Embryonic facial prominence (tissue), 1 donor: Measurements from ENCODE around the gene BCAS4.

Experiments
- DNase-seq: peaks from one replicate; pipeline ENCODE4 v3.0.0-alpha.2; 2016; ENCODE audit errors: extremely low spot score

BCAS4 gene

GRCh38 chr20:50855498-50856474 lies 60.9 kb downstream of the BCAS4 start:
- no peak for DNase-seq

GRCh38 chr20:50856475-50857041 lies 61.7 kb downstream of the BCAS4 start:
- no peak for DNase-seq

DNA sequence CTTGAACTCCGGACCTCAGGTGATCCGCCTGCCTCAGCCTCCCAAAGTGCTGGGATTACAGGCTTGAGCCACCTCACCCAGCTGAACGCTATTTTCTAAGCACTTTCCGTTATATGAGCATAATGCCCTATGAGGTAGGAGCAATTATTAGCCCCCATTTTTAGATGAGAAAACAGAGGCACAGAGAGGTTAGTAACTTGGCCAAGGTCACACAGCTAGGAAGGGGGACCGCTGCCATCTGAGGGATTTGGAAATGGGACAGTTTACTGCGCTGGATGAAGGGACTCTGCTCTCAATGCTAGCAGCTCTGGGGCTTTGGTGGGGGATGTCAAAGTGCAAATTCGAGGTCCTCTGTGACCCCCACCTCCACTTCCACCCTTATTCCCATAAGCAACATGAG lies 62.5 kb downstream of the BCAS4 start:
- DNase-seq, result no peak

DNA sequence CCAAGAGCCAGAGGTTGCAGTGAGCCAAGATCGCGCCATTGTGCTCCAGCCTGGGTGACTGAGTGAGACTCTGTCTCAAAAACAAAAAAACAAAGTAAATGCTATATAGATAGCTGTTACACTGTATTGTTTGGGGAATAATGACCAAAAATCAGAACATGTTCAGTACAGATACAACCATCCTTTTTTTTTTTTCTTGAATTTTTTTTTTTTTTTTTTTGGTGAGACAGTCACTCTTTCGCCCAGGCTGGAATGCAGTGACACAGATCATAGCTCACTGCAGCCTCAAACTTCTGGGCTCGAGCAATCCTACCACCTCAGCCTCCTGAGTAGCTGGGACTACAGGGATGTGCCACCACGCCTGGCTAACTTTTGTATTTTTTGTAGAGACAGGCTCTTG lies 63.7 kb downstream of the BCAS4 start:
- DNase-seq, result no peak

DNA sequence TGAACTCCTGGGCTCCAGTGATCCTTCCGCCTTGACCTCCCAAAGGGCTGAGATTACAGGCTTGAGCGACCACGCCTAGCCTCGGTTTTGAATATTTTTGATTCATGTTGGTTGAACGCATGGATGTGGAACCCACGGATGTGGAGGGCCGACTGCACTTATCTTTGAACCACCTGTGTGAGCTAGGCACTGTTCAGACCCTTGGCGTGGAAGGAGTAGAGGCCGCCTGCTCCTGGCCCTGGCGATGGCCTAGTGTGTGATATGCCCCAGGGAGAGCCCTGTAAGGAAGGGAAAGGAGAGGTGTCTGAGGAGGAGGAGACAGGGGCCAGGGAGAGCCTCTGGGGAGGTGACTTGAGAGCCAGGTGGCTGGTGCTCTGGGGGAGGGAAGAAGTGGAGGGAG lies 64.3 kb downstream of the BCAS4 start:
- DNase-seq, result no peak

DNA sequence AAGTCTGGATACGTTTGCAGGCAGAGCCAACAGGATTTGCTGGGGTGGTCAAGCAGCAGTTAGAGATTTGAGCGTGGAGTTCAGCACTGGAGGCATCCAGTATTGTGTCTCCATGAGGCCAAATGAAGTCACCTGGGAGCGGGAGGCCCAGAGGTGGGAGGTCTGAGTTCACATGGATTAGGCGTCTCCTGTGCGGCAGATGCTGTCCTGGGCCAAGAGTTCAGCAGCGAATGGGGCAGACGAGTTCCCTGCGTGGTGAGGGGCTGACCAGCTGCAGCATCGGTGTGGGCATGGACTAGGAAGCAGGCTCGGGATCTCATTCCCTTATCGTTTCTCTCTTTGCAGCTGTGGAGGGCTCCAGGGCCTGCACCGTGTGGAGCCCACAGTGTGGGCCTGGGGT lies 66.2 kb downstream of the BCAS4 start:
- DNase-seq, result no peak

DNA sequence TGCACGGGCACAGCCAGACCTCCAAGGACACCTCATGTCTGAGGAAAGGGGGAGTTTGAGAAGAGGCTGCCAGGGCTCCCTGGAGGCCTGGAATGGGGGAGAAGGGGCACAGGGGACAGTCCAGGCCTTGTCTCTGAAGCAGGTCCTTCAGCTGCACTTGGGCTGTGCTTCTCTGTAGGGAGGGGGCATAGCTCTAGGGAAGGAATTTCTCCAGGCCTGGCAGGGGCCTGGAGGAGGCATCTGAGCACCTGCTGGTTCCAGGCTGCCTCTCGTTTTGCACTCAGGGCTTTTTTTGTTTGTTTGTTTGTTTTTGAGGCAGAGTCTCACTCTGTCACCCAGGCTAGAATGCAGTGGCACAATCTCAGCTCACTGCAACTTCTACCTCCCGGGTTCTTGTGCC lies 67.7 kb downstream of the BCAS4 start:
- no peak for DNase-seq

GRCh38 chr20:50865114-50865513 lies 70.3 kb downstream of the BCAS4 start:
- no peak for DNase-seq

- DNase-seq, result no peak
These were observed 70.7 kb downstream of the BCAS4 start for GRCh38 chr20:50865591-50865990.

GRCh38 chr20:50866036-50866685 lies 71.3 kb downstream of the BCAS4 start:
- DNase-seq, result no peak

DNA sequence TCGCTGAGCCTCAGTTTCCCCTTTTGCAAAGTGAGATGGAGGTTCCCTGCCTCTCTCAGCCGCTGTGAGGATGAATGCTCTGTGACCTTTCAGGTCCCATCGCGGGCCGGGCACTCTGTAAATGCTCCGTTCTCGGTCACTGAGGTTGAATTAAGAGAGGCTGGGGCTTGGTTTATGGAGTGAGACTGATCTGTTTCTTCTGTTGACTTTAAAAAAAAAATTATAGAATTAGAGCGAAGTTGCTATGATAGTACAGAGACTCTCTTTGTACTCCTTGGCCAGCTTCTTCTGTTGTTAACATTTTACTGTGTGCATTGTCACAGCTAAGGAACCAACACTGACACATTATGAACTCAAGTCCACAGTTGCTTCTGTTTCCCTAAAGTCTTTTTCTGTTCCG lies 72.0 kb downstream of the BCAS4 start:
- no peak for DNase-seq

GRCh38 chr20:50867805-50868204 lies 72.9 kb downstream of the BCAS4 start:
- DNase-seq, result no peak

- no peak for DNase-seq
These were observed 73.9 kb downstream of the BCAS4 start for GRCh38 chr20:50868509-50869495.

- no peak for DNase-seq
These were observed 75.8 kb downstream of the BCAS4 start for GRCh38 chr20:50870561-50871161.

DNA sequence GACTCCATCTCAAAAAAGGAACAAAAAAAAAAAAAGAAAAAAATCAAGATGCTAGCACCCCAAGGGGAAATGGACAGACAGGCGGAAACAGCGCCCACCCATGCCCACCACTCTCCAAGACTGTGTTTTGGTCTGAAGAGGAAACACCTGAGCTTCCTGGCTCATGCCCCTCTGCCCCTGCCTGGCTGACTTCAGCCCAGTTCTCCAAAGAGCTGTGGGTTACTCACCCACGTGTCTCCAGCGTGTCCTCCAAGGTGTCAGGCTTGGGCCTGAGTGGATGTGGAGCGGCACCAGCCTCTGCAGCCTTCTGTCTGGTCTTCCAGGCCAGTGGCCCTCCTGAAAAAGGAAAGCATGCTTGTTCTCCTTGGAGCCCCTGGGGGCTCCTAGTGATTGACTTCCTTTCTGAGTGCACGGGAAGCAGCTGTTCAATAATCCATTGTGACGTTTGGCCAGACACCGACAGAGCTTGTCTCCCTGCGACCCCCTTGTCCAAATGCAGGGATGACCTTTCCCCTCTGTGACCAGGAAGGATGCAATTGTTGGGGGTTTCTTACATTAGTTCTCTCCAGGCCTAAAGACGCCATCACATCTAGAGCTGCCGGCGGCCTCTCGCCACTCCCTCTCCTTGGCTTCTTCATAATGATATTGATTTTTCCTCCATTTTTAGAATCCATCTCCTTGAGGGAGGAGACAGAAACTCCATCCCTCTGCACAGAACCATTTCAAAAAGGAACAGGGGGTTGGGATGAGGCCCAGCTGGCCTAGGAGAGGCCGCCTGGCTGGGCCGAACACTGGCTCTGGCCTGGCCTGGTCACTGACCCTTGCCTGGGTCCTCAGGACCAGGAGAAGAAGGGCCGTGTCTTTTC lies 77.9 kb downstream of the BCAS4 start:
- no peak for DNase-seq

DNA sequence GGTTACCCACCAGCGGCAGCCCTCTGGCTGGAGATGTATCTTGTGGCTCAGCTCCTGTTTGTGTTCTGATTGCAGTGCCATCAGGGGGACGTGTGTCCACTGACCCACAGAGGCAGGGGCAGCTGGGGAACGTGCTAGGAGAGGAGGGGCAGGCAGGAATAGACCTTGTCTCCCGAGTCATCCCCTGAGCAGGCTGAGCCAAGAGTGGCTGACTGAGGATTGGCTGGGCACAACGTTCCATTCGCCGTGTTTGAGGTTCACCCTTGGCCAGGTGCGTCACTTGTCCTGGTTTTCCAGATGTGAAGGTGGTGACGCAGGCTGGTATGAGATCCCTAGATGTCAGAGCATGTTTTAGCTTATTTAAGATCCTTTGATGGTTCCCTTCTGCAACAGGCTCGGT lies 78.7 kb downstream of the BCAS4 start:
- DNase-seq, result no peak

- no peak for DNase-seq
These were observed 79.4 kb downstream of the BCAS4 start for GRCh38 chr20:50874111-50874757.

GRCh38 chr20:50874758-50875665 lies 80.2 kb downstream of the BCAS4 start:
- DNase-seq, result no peak
